ENCODE data around the gene MATN3. TPM values are rescaled to one million over a fixed set of nuclear protein-coding genes. Genes with fewer than 3 reads are reported as not detected.

Gene MATN3
- total and polyA plus RNA-seq, 2 donors (not counting 3 experiments of a cell fraction or from before 2014, with no cell fraction given): 1.8 to 3.4 TPM

DNA sequence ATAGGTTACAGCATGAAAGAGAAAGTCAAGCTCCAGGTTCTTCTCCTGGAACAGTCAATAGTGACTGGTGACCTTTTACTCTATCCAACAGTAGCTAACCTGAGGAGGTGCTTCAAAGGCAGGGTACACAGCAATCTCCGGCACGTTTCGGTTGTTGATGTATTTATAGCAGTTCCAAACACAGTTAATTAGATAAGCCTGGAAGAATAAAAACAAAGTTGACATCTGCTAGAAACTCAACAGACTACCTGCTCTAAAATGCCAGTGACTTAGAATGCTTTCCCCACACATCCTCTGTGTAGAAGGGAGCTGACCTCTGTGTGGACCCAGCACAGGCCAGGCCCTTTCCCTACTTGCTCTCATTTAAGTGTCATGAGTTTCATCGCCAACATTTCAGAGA is 21.8 kb upstream of the MATN3 start:
- dilution Hi-C loops (cut with MboI; ENCODE audit: extremely low pct_ligation_motif_present, low sequenced_read_pairs): no loop called here
- intact Hi-C loops (cut with micrococcal nuclease): no loop called here
- FAIRE-seq (no peak), DNase-seq (ENCODE audit: low read depth, low spot score) (no peak)
- POLR2A ChIA-PET: interaction anchor here (1.7 kb wide), 1 partner anchor 17 kb away, joined by 3 read pairs; the partner anchor contains the start of gene LAPTM4A
- Histone ChIP-seq H3K9ac (replicated peaks; ENCODE audit: extremely low read depth, insufficient read depth, low read length) (no peak overlapping the region), H3K27ac (ENCODE audit: insufficient read depth, low read depth, low read length) (no peak overlapping the region), H3K9me1 (replicated peaks; ENCODE audit: control insufficient read depth, extremely low read depth, insufficient read depth, low read length) (no peaks in the 10 kb centered on the region), H3K4me1 (ENCODE audit: control insufficient read depth, extremely low read depth, insufficient read depth, low read length) (peaks cover 41% of the 10 kb centered on the region), H3K4me2 (ENCODE audit: insufficient read depth, low read length) (no peak overlapping the region), H3K9me3 (replicated peaks; ENCODE audit: control insufficient read depth, insufficient read depth, low read length) (no peaks in the 10 kb centered on the region), H3K27me3 (ENCODE audit: control insufficient read depth in 2 of 2, insufficient read depth in 2 of 2, low read length in 2 of 2) (no peaks in the 10 kb centered on the region), H4K20me1 (replicated peaks; ENCODE audit: control insufficient read depth, extremely low read depth, insufficient read depth, low read length) (no peaks in the 10 kb centered on the region), H3K4me3 (replicated peaks in 1 of 3; ENCODE audit: insufficient read depth in 1 of 3, low read depth in 1 of 3, low read length in 3 of 3) (no peak overlapping the region), H2AFZ (ENCODE audit: low read depth, low read length) (no peak overlapping the region), H3K36me3 (ENCODE audit: control insufficient read depth in 2 of 2, extremely low read depth in 1 of 2, insufficient read depth in 2 of 2, low read length in 2 of 2) (peaks cover 15% of the 10 kb centered on the region in 2 experiments), H3K79me2 (ENCODE audit: control insufficient read depth, insufficient read depth, low read length) (peaks cover 19% of the 10 kb centered on the region)
- BruUV-seq (replicated peaks): no TSS peak
- TF ChIP-seq FOS (IDR thresholded peaks at IDR 0.05; ENCODE audit: borderline replicate concordance, insufficient read depth, low read length): no peak
- no peak for TF ChIP-seq EZH2 (IDR thresholded peaks at IDR 0.05; ENCODE audit: borderline replicate concordance, low read depth, low read length, severe bottlenecking)
- TF ChIP-seq MYC (IDR thresholded peaks at IDR 0.05; ENCODE audit: low read depth, low read length): no peak
- TF ChIP-seq POLR2AphosphoS5 (IDR thresholded peaks at IDR 0.05; ENCODE audit: insufficient read depth, low read depth, low read length): no peak
- no peak for TF ChIP-seq GATA2 (IDR thresholded peaks at IDR 0.05; ENCODE audit: insufficient read depth, insufficient read length, low read depth, low read length)
- CTCF ChIA-PET: interaction anchor here (0.8 to 5.9 kb wide), 5 partner anchors 9 to 78 kb away, joined by 3 to 65 read pairs (median 6); partner anchors contain the start of gene LAPTM4A

DNA sequence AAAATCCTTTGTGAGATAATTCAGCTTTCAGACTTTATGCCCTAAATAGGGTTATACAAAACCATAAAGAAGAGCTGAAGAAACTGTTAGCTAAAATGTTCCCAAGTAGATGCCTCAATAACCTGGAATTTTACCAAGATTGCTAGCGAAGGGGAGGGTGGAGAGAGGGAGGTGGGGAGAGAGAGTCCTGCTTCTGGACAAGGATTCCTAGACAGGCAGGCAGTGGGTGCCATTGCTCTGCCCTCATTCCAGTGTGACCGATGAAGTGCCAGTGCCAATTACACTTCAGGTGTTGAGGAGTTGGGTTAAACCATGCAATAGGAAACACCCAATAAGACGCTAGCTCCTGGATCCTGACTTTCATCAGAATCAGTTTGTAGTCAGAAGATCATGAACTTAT is 20.9 kb upstream of the MATN3 start:
- H3K9ac ChIP-seq (replicated peaks; ENCODE audit: extremely low read depth, insufficient read depth, low read length): no peak overlapping the region
- H3K27ac ChIP-seq (ENCODE audit: insufficient read depth, low read depth, low read length): no peak overlapping the region
- no peaks in the 10 kb centered on the region for H3K9me3 ChIP-seq (replicated peaks; ENCODE audit: control insufficient read depth, insufficient read depth, low read length)
- H3K27me3 ChIP-seq (ENCODE audit: control insufficient read depth in 2 of 2, insufficient read depth in 2 of 2, low read length in 2 of 2): no peaks in the 10 kb centered on the region
- H3K36me3 ChIP-seq (ENCODE audit: control insufficient read depth in 2 of 2, extremely low read depth in 1 of 2, insufficient read depth in 2 of 2, low read length in 2 of 2): peaks cover 15% of the 10 kb centered on the region in 2 experiments
- FAIRE-seq (no peak), DNase-seq (ENCODE audit: low read depth, low spot score) (no peak)
- intact Hi-C loops (cut with micrococcal nuclease): no loop called here
- peaks cover 42% of the 10 kb centered on the region for H3K4me1 ChIP-seq (ENCODE audit: control insufficient read depth, extremely low read depth, insufficient read depth, low read length)
- H3K9me1 ChIP-seq (replicated peaks; ENCODE audit: control insufficient read depth, extremely low read depth, insufficient read depth, low read length): no peaks in the 10 kb centered on the region
- H3K4me3 ChIP-seq (replicated peaks in 1 of 3; ENCODE audit: insufficient read depth in 1 of 3, low read depth in 1 of 3, low read length in 3 of 3): no peak overlapping the region
- no peak for TF ChIP-seq POLR2AphosphoS5 (IDR thresholded peaks at IDR 0.05; ENCODE audit: insufficient read depth, low read depth, low read length)
- no peak for TF ChIP-seq GATA2 (IDR thresholded peaks at IDR 0.05; ENCODE audit: insufficient read depth, insufficient read length, low read depth, low read length)
- TF ChIP-seq FOS (IDR thresholded peaks at IDR 0.05; ENCODE audit: borderline replicate concordance, insufficient read depth, low read length): no peak
- no peak for TF ChIP-seq POLR2A (IDR thresholded peaks at IDR 0.05; ENCODE audit: low read depth, low read length)
- TF ChIP-seq JUN (IDR thresholded peaks at IDR 0.05; ENCODE audit: borderline replicate concordance, insufficient read depth, insufficient read length, low read depth): no peak
- TF ChIP-seq MAX (IDR thresholded peaks at IDR 0.05; ENCODE audit: insufficient read depth, insufficient read length): no peak
- TF ChIP-seq MYC (IDR thresholded peaks at IDR 0.05; ENCODE audit: low read depth, low read length): no peak
- TF ChIP-seq CTCF (IDR thresholded peaks at IDR 0.05; ENCODE audit: extremely low read depth in 1 of 2, insufficient read depth in 1 of 2, low read depth in 1 of 2, low read length in 2 of 2): no peak
- no peak for TF ChIP-seq EZH2 (IDR thresholded peaks at IDR 0.05; ENCODE audit: borderline replicate concordance, low read depth, low read length, severe bottlenecking)
- POLR2A ChIA-PET: no interaction called here
- H3K79me2 ChIP-seq (ENCODE audit: control insufficient read depth, insufficient read depth, low read length): peaks cover 16% of the 10 kb centered on the region
- BruUV-seq (replicated peaks): no TSS peak
- CTCF ChIA-PET: interaction anchor here (5.9 kb wide), 1 partner anchor 18 kb away, joined by 65 read pairs; no protein-coding TSS in a partner anchor
- no peak overlapping the region for H2AFZ ChIP-seq (ENCODE audit: low read depth, low read length)
- dilution Hi-C loops (cut with MboI; ENCODE audit: extremely low pct_ligation_motif_present, low sequenced_read_pairs): no loop called here
- no peaks in the 10 kb centered on the region for H4K20me1 ChIP-seq (replicated peaks; ENCODE audit: control insufficient read depth, extremely low read depth, insufficient read depth, low read length)
- no peak overlapping the region for H3K4me2 ChIP-seq (ENCODE audit: insufficient read depth, low read length)

All from endothelial cell of umbilical vein (primary cell).